ENCODE measurements around the gene TCEAL1. TPM values are rescaled to one million over a fixed set of nuclear protein-coding genes. Genes with fewer than 3 reads are reported as not detected.

TCEAL1 gene
- total RNA-seq, 1 donor from 2014 or later: 11.3 TPM

GRCh38 chrX:103615781-103616371 is 12.9 kb upstream of the TCEAL1 start:
- TF ChIP-seq CTCF (IDR thresholded peaks at IDR 0.05; ENCODE audit: insufficient read depth, low read length, severe bottlenecking): no peak
- DNase-seq (ENCODE audit: low read depth): no peak
- no peak for FAIRE-seq
- no peaks in the 10 kb centered on the region for H3K27me3 ChIP-seq (ENCODE audit: control insufficient read depth, insufficient read depth, low read length)
- no peak overlapping the region for H3K4me3 ChIP-seq (ENCODE audit: low read depth, low read length)
- no peaks in the 10 kb centered on the region for H3K36me3 ChIP-seq (ENCODE audit: control insufficient read depth, insufficient read depth, low read length)

DNA sequence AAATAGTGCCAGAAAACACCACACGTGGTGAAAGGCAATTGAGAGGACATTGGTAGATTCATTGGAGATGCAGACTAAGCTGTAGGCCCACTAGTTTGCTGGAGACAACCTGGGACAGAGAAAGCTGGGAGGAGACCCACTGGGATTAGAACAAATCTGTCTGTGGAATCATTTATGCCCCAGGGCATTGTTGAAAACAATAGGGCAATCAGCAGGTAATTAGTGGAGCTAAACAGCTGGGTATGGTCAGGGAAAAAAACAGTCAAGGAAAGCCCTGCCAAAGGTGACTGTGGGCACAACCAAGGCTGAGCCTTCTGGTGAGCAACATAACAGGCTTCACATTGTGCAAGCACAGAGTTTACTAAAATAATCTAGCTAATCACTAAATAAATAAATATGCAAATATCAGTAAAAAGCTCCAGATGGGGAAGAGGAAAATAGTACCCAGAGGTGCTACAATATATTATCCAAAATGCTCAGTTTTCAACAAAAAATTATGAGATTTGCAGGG is 12.0 kb upstream of the TCEAL1 start:
- H3K36me3 ChIP-seq (ENCODE audit: control insufficient read depth, insufficient read depth, low read length): no peaks in the 10 kb centered on the region
- no peak for DNase-seq (ENCODE audit: low read depth)
- H3K4me3 ChIP-seq (ENCODE audit: low read depth, low read length): no peak overlapping the region
- no peak for TF ChIP-seq CTCF (IDR thresholded peaks at IDR 0.05; ENCODE audit: insufficient read depth, low read length, severe bottlenecking)
- no peak for FAIRE-seq
- H3K27me3 ChIP-seq (ENCODE audit: control insufficient read depth, insufficient read depth, low read length): no peaks in the 10 kb centered on the region

DNA sequence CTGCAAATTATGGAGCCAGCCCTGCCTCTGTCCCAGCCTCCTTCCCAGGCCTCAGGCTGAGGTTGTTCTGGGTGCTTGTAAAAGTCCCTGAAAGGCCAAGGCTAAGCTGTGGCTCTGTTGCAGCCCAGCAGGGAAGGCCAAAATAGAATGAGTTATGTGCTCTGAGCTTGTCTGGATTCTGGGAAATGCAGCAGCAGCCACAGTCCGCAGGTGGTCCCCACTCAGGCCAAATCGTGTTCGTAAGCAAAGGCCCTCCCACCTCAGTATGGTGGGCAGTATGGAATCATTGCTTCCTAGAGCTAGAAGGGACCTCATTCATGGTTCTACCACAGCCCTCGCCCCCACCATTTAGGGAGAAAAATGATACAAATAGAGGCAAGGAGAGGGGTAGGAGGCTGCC is 4.7 kb upstream of the TCEAL1 start:
- no peaks in the 10 kb centered on the region for H3K27me3 ChIP-seq (ENCODE audit: control insufficient read depth, insufficient read depth, low read length)
- no peak overlapping the region for H3K4me3 ChIP-seq (ENCODE audit: low read depth, low read length)
- no peak for FAIRE-seq
- no peak for TF ChIP-seq CTCF (IDR thresholded peaks at IDR 0.05; ENCODE audit: insufficient read depth, low read length, severe bottlenecking)
- no peaks in the 10 kb centered on the region for H3K36me3 ChIP-seq (ENCODE audit: control insufficient read depth, insufficient read depth, low read length)
- no peak for DNase-seq (ENCODE audit: low read depth)

DNA sequence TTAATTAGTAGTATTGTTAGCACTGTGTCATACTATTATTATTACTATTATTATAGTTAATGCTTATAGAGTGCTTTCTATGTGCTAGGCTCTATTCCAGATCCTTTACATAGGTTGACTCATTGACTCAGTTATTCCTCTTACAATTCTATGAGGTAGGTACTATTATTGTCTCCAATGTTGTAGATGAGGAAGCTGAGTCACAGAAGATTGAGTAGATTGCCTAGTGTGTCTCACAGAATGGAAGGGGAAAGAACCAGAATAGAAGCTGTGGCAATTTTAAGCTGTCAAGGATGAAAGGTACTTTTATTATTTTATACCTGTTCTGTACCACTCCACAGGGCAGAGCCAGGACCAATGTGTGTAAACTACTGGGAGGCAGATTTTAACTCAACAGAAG is 1.9 kb upstream of the TCEAL1 start:
- Histone ChIP-seq H3K36me3 (ENCODE audit: control insufficient read depth, insufficient read depth, low read length) (no peaks in the 10 kb centered on the region), H3K4me3 (ENCODE audit: low read depth, low read length) (no peak overlapping the region), H3K27me3 (ENCODE audit: control insufficient read depth, insufficient read depth, low read length) (no peaks in the 10 kb centered on the region)
- no peak for TF ChIP-seq CTCF (IDR thresholded peaks at IDR 0.05; ENCODE audit: insufficient read depth, low read length, severe bottlenecking)
- FAIRE-seq (no peak), DNase-seq (ENCODE audit: low read depth) (peak; percentile 83)

DNA sequence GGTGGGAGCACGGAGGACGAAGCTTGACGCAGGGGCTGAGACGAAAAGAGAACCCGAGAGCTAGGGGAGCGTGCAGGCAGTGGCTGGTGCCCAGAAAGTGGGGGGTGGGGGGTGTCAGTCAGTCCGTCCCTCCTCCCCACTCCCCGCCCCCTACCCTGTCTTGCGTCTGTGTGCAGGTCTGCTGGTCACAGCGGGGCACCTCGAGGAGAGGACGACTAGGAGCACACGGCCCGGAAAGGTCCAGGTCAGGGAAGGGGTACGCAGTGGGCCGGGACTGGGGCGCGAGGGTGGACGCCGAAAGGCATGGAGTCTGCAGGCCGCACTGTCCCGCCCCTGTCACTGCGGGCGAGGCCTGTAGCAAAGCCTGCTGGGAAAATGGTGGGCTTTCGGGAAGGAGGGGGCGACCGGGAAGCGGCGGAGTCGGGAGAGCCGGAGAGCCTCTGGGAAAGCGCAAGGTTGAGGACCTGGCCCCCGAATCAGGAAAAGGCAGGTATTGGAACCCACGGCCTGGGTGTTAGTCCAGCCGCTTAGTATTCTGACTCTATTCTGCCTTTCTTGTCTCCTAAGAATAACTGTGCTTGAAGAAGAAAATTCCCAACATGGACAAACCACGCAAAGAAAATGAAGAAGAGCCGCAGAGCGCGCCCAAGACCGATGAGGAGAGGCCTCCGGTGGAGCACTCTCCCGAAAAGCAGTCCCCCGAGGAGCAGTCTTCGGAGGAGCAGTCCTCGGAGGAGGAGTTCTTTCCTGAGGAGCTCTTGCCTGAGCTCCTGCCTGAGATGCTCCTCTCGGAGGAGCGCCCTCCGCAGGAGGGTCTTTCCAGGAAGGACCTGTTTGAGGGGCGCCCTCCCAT is 769 bp downstream of the TCEAL1 start:
- FAIRE-seq: no peak
- TF ChIP-seq CTCF (IDR thresholded peaks at IDR 0.05; ENCODE audit: insufficient read depth, low read length, severe bottlenecking): peak; percentile 28
- H3K27me3 ChIP-seq (ENCODE audit: control insufficient read depth, insufficient read depth, low read length): no peaks in the 10 kb centered on the region
- H3K36me3 ChIP-seq (ENCODE audit: control insufficient read depth, insufficient read depth, low read length): no peaks in the 10 kb centered on the region
- DNase-seq (ENCODE audit: low read depth): peak; percentile 46
- H3K4me3 ChIP-seq (ENCODE audit: low read depth, low read length): peak overlapping the region; percentile 65

Measured in bronchial epithelial cell (primary cell).